ENCODE data around the gene TGFBR2. TPM values are rescaled to one million over a fixed set of nuclear protein-coding genes. Genes with fewer than 3 reads are reported as not detected.

TGFBR2 gene
- total RNA-seq, 1 donor from 2014 or later = 53.4 TPM

- no peak for DNase-seq (ENCODE audit: low read depth)
- no peak for TF ChIP-seq CTCF (conservative IDR thresholded peaks at IDR 0.05; ENCODE audit: low read depth, low read length)
- H3K4me3 ChIP-seq (ENCODE audit: low read depth, low read length) = no peak overlapping the region
Observed at GRCh38 chr3:30695302-30696061, 89.1 kb downstream of the TGFBR2 start.

- DNase-seq (ENCODE audit: low read depth) = no peak
- no peak for TF ChIP-seq CTCF (conservative IDR thresholded peaks at IDR 0.05; ENCODE audit: low read depth, low read length)
- no peak overlapping the region for H3K4me3 ChIP-seq (ENCODE audit: low read depth, low read length)
Observed at GRCh38 chr3:30696403-30696819, 90.0 kb downstream of the TGFBR2 start.

GRCh38 chr3:30696896-30697295 lies 90.5 kb downstream of the TGFBR2 start:
- TF ChIP-seq CTCF (conservative IDR thresholded peaks at IDR 0.05; ENCODE audit: low read depth, low read length) = no peak
- DNase-seq (ENCODE audit: low read depth) = no peak
- H3K4me3 ChIP-seq (ENCODE audit: low read depth, low read length) = no peak overlapping the region

DNA sequence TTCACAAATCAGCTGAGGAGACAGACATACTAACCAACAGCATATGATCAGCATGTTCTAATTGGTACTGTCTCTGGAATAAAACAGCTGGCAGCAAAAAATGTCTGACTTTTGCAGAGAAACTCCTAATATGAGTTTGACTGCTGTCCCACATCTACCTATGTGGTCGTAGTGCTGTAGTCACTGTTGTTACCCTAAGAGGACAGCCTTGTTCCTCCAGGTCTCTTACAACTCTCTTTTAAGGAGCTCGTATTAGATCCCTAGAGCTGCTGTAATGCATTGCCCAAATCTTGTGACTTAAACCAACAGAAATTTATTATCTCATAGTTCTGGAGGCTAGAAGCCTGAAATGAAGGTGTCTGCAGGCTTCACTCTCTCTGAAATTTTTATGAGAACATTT lies 92.1 kb downstream of the TGFBR2 start:
- TF ChIP-seq CTCF (conservative IDR thresholded peaks at IDR 0.05; ENCODE audit: low read depth, low read length) = no peak
- DNase-seq (ENCODE audit: low read depth) = no peak
- H3K4me3 ChIP-seq (ENCODE audit: low read depth, low read length) = no peak overlapping the region

GRCh38 chr3:30699927-30700326 lies 93.5 kb downstream of the TGFBR2 start:
- no peak overlapping the region for H3K4me3 ChIP-seq (ENCODE audit: low read depth, low read length)
- no peak for DNase-seq (ENCODE audit: low read depth)
- TF ChIP-seq CTCF (conservative IDR thresholded peaks at IDR 0.05; ENCODE audit: low read depth, low read length) = no peak

- no peak for TF ChIP-seq CTCF (conservative IDR thresholded peaks at IDR 0.05; ENCODE audit: low read depth, low read length)
- no peak overlapping the region for H3K4me3 ChIP-seq (ENCODE audit: low read depth, low read length)
- no peak for DNase-seq (ENCODE audit: low read depth)
Observed at GRCh38 chr3:30700702-30701321, 94.4 kb downstream of the TGFBR2 start.
